HepG2 (cell line): ENCODE data around the gene LMF2. TPM values are rescaled to one million over a fixed set of nuclear protein-coding genes. Genes with fewer than 3 reads are reported as not detected.

Source experiments
- AKAP8 ChIP-seq: sonication (generic); formaldehyde crosslinking; IDR thresholded peaks from 2 replicates; pipeline ENCODE4 v1.5.1; 2020; ENCODE audit warnings: mild to moderate bottlenecking, missing genetic modification reagents
- BHLHE40 ChIP-seq: IDR thresholded peaks from 2 replicates; pipeline ENCODE4 v1.6.1; 2011; ENCODE audit warnings: low read length, improper control_type of control experiment
- BRD4 ChIP-seq: sonication (generic); formaldehyde crosslinking; IDR thresholded peaks from 2 replicates; pipeline ENCODE4 v1.4.0; 2020; ENCODE audit warnings: missing genetic modification reagents
- CHD2 ChIP-seq: IDR thresholded peaks from 2 replicates; pipeline ENCODE4 v1.6.1; 2011; ENCODE audit warnings: low read depth, low read length, improper control_type of control experiment
- CREB1 ChIP-seq, 2 experiments: fragments of 450-650 bp in 1 of 2; IDR thresholded peaks; 2 replicates each; pipeline ENCODE4 v1.6.1; 2016 to 2017; ENCODE audit warnings: control low read depth in 1 of 2, mild to moderate bottlenecking in 1 of 2, missing compliant biosample characterization in 1 of 2, missing genetic modification characterization in 1 of 2
- CREM ChIP-seq, 2 experiments: sonication (generic) in 1 of 2; formaldehyde crosslinking in 1 of 2; IDR thresholded peaks; 2 replicates each; pipeline versions ENCODE4 v1.4.0 to v1.6.1; 2016 to 2020; ENCODE audit warnings: antibody characterized with exemption in 1 of 2, mild to moderate bottlenecking in 1 of 2, missing genetic modification reagents in 1 of 2
- GATA4 ChIP-seq: sonication (generic); IDR thresholded peaks from 2 replicates; pipeline ENCODE4 v1.6.1; 2016; ENCODE audit warnings: antibody characterized with exemption, low read depth, borderline replicate concordance
- HDAC1 ChIP-seq: sonication (generic); formaldehyde crosslinking; IDR thresholded peaks from 2 replicates; pipeline ENCODE4 v1.5.1; 2020; ENCODE audit warnings: mild to moderate bottlenecking, missing genetic modification reagents
- KLF11 ChIP-seq: IDR thresholded peaks from 2 replicates; pipeline ENCODE4 v1.6.1; 2016; ENCODE audit warnings: missing compliant biosample characterization
- MED8 ChIP-seq: sonication (generic); formaldehyde crosslinking; IDR thresholded peaks from 2 replicates; pipeline ENCODE4 v1.8.1; 2023; ENCODE audit warnings: mild to moderate bottlenecking, missing genetic modification reagents; ENCODE audit not compliant: insufficient replicate concordance
- MTF2 ChIP-seq: sonication (generic); formaldehyde crosslinking; IDR thresholded peaks from 2 replicates; pipeline ENCODE4 v1.5.0; 2020; ENCODE audit warnings: missing genetic modification reagents, borderline replicate concordance
- NFKB2 ChIP-seq: sonication (generic); formaldehyde crosslinking; IDR thresholded peaks from 2 replicates; pipeline ENCODE4 v1.4.0; 2020; ENCODE audit warnings: missing genetic modification reagents, borderline replicate concordance
- NRL ChIP-seq: sonication (generic); formaldehyde crosslinking; IDR thresholded peaks from 2 replicates; pipeline ENCODE4 v1.5.0; 2020; ENCODE audit warnings: missing genetic modification reagents, mild to moderate bottlenecking, moderate library complexity, borderline replicate concordance
- PHF8 ChIP-seq: sonication (generic); formaldehyde crosslinking; IDR thresholded peaks from 2 replicates; pipeline ENCODE4 v1.5.0; 2020; ENCODE audit warnings: missing genetic modification reagents
- SALL2 ChIP-seq: sonication (generic); formaldehyde crosslinking; IDR thresholded peaks from 2 replicates; pipeline ENCODE4 v1.8.1; 2023; ENCODE audit warnings: mild to moderate bottlenecking, missing genetic modification reagents, inconsistent platforms
- SRSF4 ChIP-seq: fragments of 200-400 bp; formaldehyde crosslinking; IDR thresholded peaks from one replicate; pipeline ENCODE4 v1.6.1; 2018; ENCODE audit warnings: mild to moderate bottlenecking, low read depth, low read length, moderate library complexity; ENCODE audit not compliant: poor library complexity, severe bottlenecking
- TBP ChIP-seq: sonication (generic); formaldehyde crosslinking; IDR thresholded peaks from 2 replicates; pipeline ENCODE4 v1.5.0; 2020; ENCODE audit warnings: missing genetic modification reagents
- ZFP82 ChIP-seq: sonication (generic); formaldehyde crosslinking; IDR thresholded peaks from 2 replicates; pipeline ENCODE4 v1.5.1; 2020; ENCODE audit warnings: mild to moderate bottlenecking, missing genetic modification reagents, borderline replicate concordance
- ZFX ChIP-seq: sonication (generic); formaldehyde crosslinking; IDR thresholded peaks from 2 replicates; pipeline ENCODE4 v1.4.0; 2020; ENCODE audit warnings: mild to moderate bottlenecking, low read depth, missing genetic modification reagents, moderate library complexity
- ZMYM3 ChIP-seq: sonication (generic); formaldehyde crosslinking; IDR thresholded peaks from 2 replicates; pipeline ENCODE4 v1.5.1; 2020; ENCODE audit warnings: mild to moderate bottlenecking, missing genetic modification reagents
- ZNF30 ChIP-seq: sonication (generic); formaldehyde crosslinking; IDR thresholded peaks from 2 replicates; pipeline ENCODE4 v1.5.0; 2020; ENCODE audit warnings: mild to moderate bottlenecking, missing genetic modification reagents
- ZNF562 ChIP-seq: sonication (generic); formaldehyde crosslinking; IDR thresholded peaks from 2 replicates; pipeline ENCODE4 v1.8.0; 2022; ENCODE audit warnings: missing genetic modification reagents, borderline replicate concordance
- ZNF761 ChIP-seq: sonication (generic); formaldehyde crosslinking; conservative IDR thresholded peaks from 2 replicates; pipeline ENCODE4 v1.4.0; 2020; ENCODE audit warnings: mild to moderate bottlenecking, missing genetic modification reagents
- ZNF792 ChIP-seq: IDR thresholded peaks from 2 replicates; pipeline ENCODE4 v1.6.1; 2016
- polyA plus RNA-seq, 8 experiments: library from polyadenylated mRNA; depleted of rRNA in 3 of 8; stranded (reverse) in 7 of 8; unstranded in 1 of 8; fragments of >200 nt; fragmentation: Illumina TruSeq in 4 of 8; extraction: Trizol in 4 of 8; gene quantifications; 2 replicates each; pipeline versions ENCODE4 v1.2.1 to v1.2.3, GENCODE V29; 2011 to 2016; ENCODE audit warnings: low read depth in 4 of 8, missing spikeins in 1 of 8, mixed read lengths in 1 of 8; ENCODE audit not compliant: insufficient read depth in 1 of 8
- total RNA-seq, 5 experiments: library from RNA; depleted of rRNA; stranded (reverse); fragments of >200 nt; fragmentation: Illumina TruSeq; extraction: Trizol; gene quantifications; 2 replicates each; pipeline ENCODE4 v1.2.3, GENCODE V29; 2016; ENCODE audit warnings: low read depth in 1 of 5
- TF ChIP-seq, protein P1 (sequence below): sonication (generic); formaldehyde crosslinking; IDR thresholded peaks from 2 replicates; pipeline ENCODE4 v1.4.0; 2020; ENCODE audit warnings: low read depth, mild to moderate bottlenecking, missing genetic modification reagents
- TF ChIP-seq, protein P2 (sequence below): IDR thresholded peaks from 2 replicates; pipeline ENCODE4 v1.6.1; 2016; ENCODE audit warnings: missing genetic modification reagents, missing compliant biosample characterization
- TF ChIP-seq, protein P3 (sequence below): sonication (generic); formaldehyde crosslinking; IDR thresholded peaks from 2 replicates; pipeline ENCODE4 v1.5.1; 2020; ENCODE audit warnings: mild to moderate bottlenecking, missing genetic modification reagents, moderate library complexity

Gene LMF2
- total and polyA plus RNA-seq, 2 of the 13 experiments (the other 11 are each of a cell fraction or from before 2014, with no cell fraction given) = 23.3 to 30.6 TPM

DNA sequence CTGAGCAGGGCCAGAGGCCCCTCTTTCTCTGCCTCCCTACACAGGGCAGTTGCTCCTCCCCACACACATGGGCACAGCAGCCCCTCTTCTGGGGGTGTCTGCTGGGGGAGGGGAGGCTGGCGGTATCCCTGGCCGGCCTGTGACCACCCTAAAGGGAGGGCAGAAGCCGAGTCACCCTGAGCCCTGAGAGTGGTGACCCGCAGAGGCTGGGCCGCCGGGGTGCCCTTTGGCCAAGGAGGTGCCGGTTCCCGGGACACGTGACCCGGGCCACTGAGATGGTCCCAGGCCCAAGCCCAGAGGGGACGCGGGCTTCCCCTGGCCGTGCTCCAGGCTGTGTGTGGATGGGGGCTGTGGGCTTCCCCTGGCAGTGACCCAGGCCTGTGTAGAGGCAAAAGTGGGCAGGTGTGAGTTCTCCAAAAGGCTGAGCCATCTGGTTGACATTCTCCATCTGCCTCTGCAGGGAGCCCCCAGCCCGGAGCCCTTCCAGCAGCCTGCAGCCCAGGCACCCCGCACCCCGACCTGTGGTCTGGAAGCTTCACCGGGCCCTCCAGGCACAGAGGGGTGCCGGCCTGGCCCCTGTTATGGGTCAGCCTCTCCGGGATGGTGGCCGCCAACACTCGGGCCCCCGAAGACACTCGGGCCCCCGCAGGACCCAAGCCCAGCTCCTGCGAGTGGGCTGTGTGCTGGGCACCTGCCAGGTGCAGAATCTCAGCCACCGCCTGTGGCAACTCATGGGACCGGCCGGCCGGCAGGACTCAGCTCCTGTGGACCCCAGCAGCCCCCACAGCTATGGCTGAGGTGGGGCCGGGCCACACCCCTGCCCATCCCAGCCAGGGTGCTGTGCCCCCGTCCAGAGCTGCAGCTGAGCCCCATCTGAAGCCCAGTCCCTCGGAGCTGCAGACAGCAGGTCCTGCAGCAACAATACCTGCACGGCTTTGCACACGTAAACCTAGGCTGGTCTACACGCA lies 25.1 kb downstream of the LMF2 start (continued):
- TF ChIP-seq, protein P1, sequence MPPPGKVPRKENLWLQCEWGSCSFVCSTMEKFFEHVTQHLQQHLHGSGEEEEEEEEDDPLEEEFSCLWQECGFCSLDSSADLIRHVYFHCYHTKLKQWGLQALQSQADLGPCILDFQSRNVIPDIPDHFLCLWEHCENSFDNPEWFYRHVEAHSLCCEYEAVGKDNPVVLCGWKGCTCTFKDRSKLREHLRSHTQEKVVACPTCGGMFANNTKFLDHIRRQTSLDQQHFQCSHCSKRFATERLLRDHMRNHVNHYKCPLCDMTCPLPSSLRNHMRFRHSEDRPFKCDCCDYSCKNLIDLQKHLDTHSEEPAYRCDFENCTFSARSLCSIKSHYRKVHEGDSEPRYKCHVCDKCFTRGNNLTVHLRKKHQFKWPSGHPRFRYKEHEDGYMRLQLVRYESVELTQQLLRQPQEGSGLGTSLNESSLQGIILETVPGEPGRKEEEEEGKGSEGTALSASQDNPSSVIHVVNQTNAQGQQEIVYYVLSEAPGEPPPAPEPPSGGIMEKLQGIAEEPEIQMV (CRISPR knock-in tag) = no peak
- no peak for TF ChIP-seq ZNF30 (CRISPR knock-in tag)
- TF ChIP-seq GATA4 = no peak
- TF ChIP-seq AKAP8 = no peak
- no peak for TF ChIP-seq TBP (CRISPR knock-in tag)
- TF ChIP-seq ZNF761 = no peak
- peak; percentile 56; the same call in 1 of the 2 replicates for TF ChIP-seq PHF8 (CRISPR knock-in tag)
- TF ChIP-seq SALL2 (CRISPR knock-in tag) = no peak
- TF ChIP-seq ZFX (CRISPR knock-in tag) = peak; percentile 48; the same call in 1 of the 2 replicates
- TF ChIP-seq, protein P2, sequence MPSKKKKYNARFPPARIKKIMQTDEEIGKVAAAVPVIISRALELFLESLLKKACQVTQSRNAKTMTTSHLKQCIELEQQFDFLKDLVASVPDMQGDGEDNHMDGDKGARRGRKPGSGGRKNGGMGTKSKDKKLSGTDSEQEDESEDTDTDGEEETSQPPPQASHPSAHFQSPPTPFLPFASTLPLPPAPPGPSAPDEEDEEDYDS (CRISPR knock-in tag) = no peak
- no peak for TF ChIP-seq ZMYM3 (CRISPR knock-in tag)
- no peak for TF ChIP-seq CREM (IDR thresholded peaks at IDR 0.05)
- no peak for TF ChIP-seq CREM (CRISPR knock-in tag; IDR thresholded peaks at IDR 0.05)
- peak; percentile 29; the same call in 1 of the 2 replicates for TF ChIP-seq NFKB2 (CRISPR knock-in tag)
- TF ChIP-seq MED8 (CRISPR knock-in tag) = no peak
- TF ChIP-seq CHD2 = no peak
- no peak for TF ChIP-seq BRD4 (CRISPR knock-in tag)
- TF ChIP-seq SRSF4 = no peak
- no peak for TF ChIP-seq MTF2 (CRISPR knock-in tag)
- 0 out of 2 replicates have a peak, but pooled peaks have one; percentile 29 for TF ChIP-seq HDAC1 (CRISPR knock-in tag)
- peak; percentile 10; the same call in 1 of the 2 replicates for TF ChIP-seq BHLHE40
- TF ChIP-seq, protein P3, sequence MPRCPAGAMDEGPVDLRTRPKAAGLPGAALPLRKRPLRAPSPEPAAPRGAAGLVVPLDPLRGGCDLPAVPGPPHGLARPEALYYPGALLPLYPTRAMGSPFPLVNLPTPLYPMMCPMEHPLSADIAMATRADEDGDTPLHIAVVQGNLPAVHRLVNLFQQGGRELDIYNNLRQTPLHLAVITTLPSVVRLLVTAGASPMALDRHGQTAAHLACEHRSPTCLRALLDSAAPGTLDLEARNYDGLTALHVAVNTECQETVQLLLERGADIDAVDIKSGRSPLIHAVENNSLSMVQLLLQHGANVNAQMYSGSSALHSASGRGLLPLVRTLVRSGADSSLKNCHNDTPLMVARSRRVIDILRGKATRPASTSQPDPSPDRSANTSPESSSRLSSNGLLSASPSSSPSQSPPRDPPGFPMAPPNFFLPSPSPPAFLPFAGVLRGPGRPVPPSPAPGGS (CRISPR knock-in tag) = no peak
- TF ChIP-seq ZNF792 = no peak
- TF ChIP-seq KLF11 (CRISPR knock-in tag) = no peak
- TF ChIP-seq NRL = no peak; the same call in 1 of the 2 replicates
- TF ChIP-seq ZNF562 = no peak
- no peak for TF ChIP-seq CREB1 (IDR thresholded peaks at IDR 0.05)
- no peak for TF ChIP-seq CREB1 (CRISPR knock-in tag; IDR thresholded peaks at IDR 0.05)
- no peak for TF ChIP-seq ZFP82 (CRISPR knock-in tag)
